ENCODE measurements around the gene CLEC16A.

DNA sequence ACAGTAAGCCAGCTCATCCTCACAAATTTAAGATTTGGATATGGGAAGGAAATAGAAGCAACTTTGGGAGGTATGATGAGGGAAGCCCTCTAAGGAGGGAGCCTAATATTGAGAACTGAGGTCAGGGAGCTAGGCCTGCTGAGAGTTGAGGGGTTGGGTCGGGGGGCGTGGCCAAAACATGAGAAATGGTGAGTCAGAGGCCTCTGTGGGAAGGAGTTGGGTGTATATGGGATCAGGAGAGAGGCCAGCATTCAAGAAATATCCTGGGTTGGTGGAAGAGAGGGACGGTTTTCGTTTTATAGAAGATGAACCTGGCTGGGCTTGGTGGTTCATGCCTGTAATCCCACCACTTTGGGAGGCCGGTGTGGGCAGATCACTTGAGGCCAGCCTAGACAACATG, 48.4 kb downstream of the CLEC16A start:
- TF ChIP-seq POLR2A (IDR thresholded peaks at IDR 0.05) (no peak), CTCF (IDR thresholded peaks at IDR 0.05) (no peak)

Measured in gastroesophageal sphincter (tissue), 3 donors.